HFFc6 (cell line): ENCODE data around the gene TSPAN11. TPM values are rescaled to one million over a fixed set of nuclear protein-coding genes. Genes with fewer than 3 reads are reported as not detected.

Source experiments
- DNase-seq: peaks from one replicate; pipeline ENCODE4 v3.0.0-alpha.2; 2018
- H3K27ac Mint-ChIP-seq: 2 replicates; pipeline ENCODE4 v1.8.0; 2020; ENCODE audit warnings: mild to moderate bottlenecking, mixed read lengths
- H3K27me3 Mint-ChIP-seq: 2 replicates; pipeline ENCODE4 v1.8.0; 2021; ENCODE audit warnings: mild to moderate bottlenecking, moderate library complexity, mixed read lengths; ENCODE audit not compliant: insufficient read depth
- H3K36me3 Mint-ChIP-seq: 2 replicates; pipeline ENCODE4 v1.8.0; 2021; ENCODE audit warnings: low read depth, mixed read lengths
- H3K4me1 Mint-ChIP-seq: 2 replicates; pipeline ENCODE4 v1.8.0; 2020; ENCODE audit warnings: low read depth, mixed read lengths
- H3K4me3 Mint-ChIP-seq: 2 replicates; pipeline ENCODE4 v1.8.0; 2020; ENCODE audit warnings: mild to moderate bottlenecking, moderate library complexity, mixed read lengths
- H3K9me3 Mint-ChIP-seq: 2 replicates; pipeline ENCODE4 v1.8.0; 2020; ENCODE audit warnings: mild to moderate bottlenecking, mixed read lengths
- CTCF ChIP-seq: fragments of 200-600 bp; sonication (generic); IDR thresholded peaks from 2 replicates; pipeline ENCODE4 v1.5.0; 2021; ENCODE audit warnings: antibody characterized with exemption, mild to moderate bottlenecking
- total RNA-seq, 6 experiments: library from RNA; stranded (reverse); fragmentation: NEBNext Ultra II Directional; extraction: Animal tissue kit (Norgen Biotek cat#: 25700); gene quantifications; 2 replicates in 1 of 6; 3 replicates in 5 of 6; pipeline ENCODE4 v1.2.3, GENCODE V29; 2021

TSPAN11 gene
- total RNA-seq, 6 experiments from 2014 or later = 0.17 to 0.18 TPM; not detected in 4

- DNase-seq = no peak
- H3K27ac Mint-ChIP-seq = no peak overlapping the region
- no peaks in the 10 kb centered on the region for H3K9me3 Mint-ChIP-seq
- no peaks in the 10 kb centered on the region for H3K4me1 Mint-ChIP-seq
- H3K27me3 Mint-ChIP-seq = peaks cover 36% of the 10 kb centered on the region
- H3K36me3 Mint-ChIP-seq = no peaks in the 10 kb centered on the region
- no peak overlapping the region for H3K4me3 Mint-ChIP-seq
- TF ChIP-seq CTCF = no peak
Observed at GRCh38 chr12:30964896-30965612, 38.5 kb downstream of the TSPAN11 start.

GRCh38 chr12:30965613-30965985, 39.1 kb downstream of the TSPAN11 start:
- Mint-ChIP-seq H3K27ac (no peak overlapping the region), H3K4me1 (no peaks in the 10 kb centered on the region), H3K9me3 (no peaks in the 10 kb centered on the region), H3K36me3 (no peaks in the 10 kb centered on the region), H3K27me3 (peaks cover 34% of the 10 kb centered on the region), H3K4me3 (no peak overlapping the region)
- TF ChIP-seq CTCF = peak; percentile 46; the same call in 1 of the 2 replicates
- DNase-seq = no peak

DNA sequence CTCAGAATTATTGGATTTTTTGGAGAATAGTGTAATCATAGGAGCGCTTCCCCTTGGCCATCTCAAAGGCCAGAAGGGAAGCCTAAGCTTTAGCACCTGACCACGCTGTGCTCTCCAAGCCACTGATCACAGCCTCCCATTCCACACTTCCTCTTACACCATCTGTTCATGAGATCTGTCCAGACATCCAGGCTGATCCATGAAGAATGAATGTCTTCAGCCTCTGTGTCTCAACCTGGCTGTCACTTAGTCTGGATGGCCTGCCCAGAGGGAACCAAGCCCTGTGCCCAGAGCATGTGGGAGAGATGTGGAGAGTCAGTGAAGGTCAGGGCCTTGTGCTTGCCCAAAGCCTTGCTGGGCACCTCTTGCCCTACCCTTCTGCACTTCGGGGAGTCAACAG, 40.5 kb downstream of the TSPAN11 start:
- Mint-ChIP-seq H3K36me3 (no peaks in the 10 kb centered on the region), H3K27me3 (peaks cover 36% of the 10 kb centered on the region), H3K27ac (no peak overlapping the region), H3K4me1 (no peaks in the 10 kb centered on the region), H3K9me3 (no peaks in the 10 kb centered on the region), H3K4me3 (no peak overlapping the region)
- no peak for DNase-seq
- no peak for TF ChIP-seq CTCF

GRCh38 chr12:30968211-30968610, 41.7 kb downstream of the TSPAN11 start:
- H3K4me1 Mint-ChIP-seq = no peaks in the 10 kb centered on the region
- no peak overlapping the region for H3K4me3 Mint-ChIP-seq
- H3K9me3 Mint-ChIP-seq = no peaks in the 10 kb centered on the region
- no peak overlapping the region for H3K27ac Mint-ChIP-seq
- no peak for DNase-seq
- H3K36me3 Mint-ChIP-seq = no peaks in the 10 kb centered on the region
- peaks cover 43% of the 10 kb centered on the region for H3K27me3 Mint-ChIP-seq
- TF ChIP-seq CTCF = no peak

DNA sequence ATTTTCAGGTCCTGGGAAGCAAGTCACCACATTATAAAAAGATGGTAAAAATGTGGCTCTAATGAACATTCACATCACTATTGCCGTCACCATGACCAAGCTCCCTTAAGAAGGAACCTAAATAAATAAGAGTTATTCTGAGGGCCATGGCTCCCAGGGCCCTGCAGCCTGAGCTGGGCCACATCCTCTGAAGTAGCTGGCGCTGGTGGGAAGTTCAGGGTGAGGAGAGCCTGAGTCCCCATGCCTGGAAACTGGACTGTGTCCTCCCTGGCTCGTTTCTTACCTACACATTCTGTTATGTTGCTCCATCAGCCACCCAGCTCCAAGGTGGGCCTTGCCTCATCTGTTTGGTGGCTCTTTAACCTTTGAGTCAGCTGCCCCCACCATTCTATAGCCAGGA, 42.5 kb downstream of the TSPAN11 start:
- no peak for DNase-seq
- no peaks in the 10 kb centered on the region for H3K4me1 Mint-ChIP-seq
- H3K9me3 Mint-ChIP-seq = no peaks in the 10 kb centered on the region
- H3K27me3 Mint-ChIP-seq = peaks cover 43% of the 10 kb centered on the region
- no peaks in the 10 kb centered on the region for H3K36me3 Mint-ChIP-seq
- no peak overlapping the region for H3K27ac Mint-ChIP-seq
- H3K4me3 Mint-ChIP-seq = no peak overlapping the region
- no peak for TF ChIP-seq CTCF
